ENCODE data around the gene ILF3.
"Not testable (repeated sequence)": the region's sequence is repeated elsewhere in the genome, so short reads cannot be mapped to it uniquely, and the experiment has no call there.

The ILF3 gene

GRCh38 chr19:10642473-10643171 lies 11.5 kb upstream of the ILF3 start:
- no peak for DNase-seq (ENCODE audit: extremely low read depth in 1 of 2, low read depth in 1 of 2)

DNA sequence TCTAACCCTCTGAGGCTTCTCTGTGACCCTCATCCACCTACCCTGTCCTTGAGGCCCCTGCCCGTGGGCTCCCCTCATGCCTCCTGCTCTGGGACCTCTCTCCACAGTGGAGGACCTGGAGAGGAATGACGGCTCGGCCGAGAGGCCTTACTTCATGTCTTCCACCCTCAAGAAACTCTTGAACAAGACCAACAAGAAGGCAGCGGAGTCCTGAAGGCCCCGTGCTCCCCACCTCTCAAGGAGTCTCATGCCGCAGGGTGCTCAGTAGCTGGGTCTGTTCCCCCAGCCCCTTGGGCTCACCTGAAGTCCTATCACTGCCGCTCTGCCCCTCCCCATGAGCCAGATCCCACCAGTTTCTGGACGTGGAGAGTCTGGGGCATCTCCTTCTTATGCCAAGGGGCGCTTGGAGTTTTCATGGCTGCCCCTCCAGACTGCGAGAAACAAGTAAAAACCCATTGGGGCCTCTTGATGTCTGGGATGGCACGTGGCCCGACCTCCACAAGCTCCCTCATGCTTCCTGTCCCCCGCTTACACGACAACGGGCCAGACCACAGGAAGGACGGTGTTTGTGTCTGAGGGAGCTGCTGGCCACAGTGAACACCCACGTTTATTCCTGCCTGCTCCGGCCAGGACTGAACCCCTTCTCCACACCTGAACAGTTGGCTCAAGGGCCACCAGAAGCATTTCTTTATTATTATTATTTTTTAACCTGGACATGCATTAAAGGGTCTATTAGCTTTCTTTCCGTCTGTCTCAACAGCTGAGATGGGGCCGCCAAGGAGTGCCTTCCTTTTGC lies 10.8 kb upstream of the ILF3 start:
- DNase-seq (ENCODE audit: extremely low read depth in 1 of 2, low read depth in 1 of 2) = no peak

GRCh38 chr19:10643968-10644259 lies 10.2 kb upstream of the ILF3 start:
- no peak for DNase-seq (ENCODE audit: extremely low read depth in 1 of 2, low read depth in 1 of 2)

DNA sequence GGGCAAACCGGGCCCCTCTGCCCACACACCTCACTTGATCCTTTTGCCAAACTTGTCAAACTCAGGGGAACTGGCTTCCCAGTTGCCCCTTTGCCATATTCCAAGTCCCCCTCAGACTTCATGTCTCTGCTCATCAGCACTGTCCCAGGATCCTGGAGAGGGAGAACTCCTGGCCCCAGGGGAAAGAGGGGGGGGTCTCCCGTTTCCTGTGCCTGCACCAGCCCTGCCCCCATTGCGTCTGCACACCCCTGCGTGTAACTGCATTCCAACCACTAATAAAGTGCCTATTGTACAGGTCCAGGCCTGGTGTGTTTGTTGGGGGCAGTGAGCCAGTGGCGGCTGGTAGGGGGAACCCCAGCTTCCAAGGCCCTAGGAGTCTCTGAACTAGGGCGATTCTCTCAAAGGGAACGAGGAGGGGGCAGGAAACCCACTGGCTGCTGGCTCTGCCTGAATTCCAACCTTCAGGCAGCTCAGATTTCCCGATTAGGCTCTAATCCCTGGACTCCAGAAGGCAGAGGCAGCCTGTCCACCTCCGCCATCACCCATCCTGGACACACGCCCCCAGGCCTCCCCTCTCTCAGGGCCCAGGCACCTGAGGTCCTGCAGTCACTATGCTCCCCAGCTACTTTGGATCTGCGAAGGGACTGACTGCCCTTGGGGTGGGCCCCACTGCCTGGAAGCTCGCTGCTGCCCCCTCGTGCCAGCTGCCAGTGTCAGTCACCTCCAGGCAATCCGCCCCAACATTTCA lies 9.7 kb upstream of the ILF3 start:
- peak; percentile 47 to 76 for DNase-seq (ENCODE audit: extremely low read depth in 1 of 2, low read depth in 1 of 2)

- no peak for DNase-seq (ENCODE audit: extremely low read depth in 1 of 2, low read depth in 1 of 2)
These were observed 7.5 kb upstream of the ILF3 start for GRCh38 chr19:10646456-10647159.

GRCh38 chr19:10648360-10648759 lies 5.8 kb upstream of the ILF3 start:
- DNase-seq (ENCODE audit: extremely low read depth in 1 of 2, low read depth in 1 of 2) = no peak

DNA sequence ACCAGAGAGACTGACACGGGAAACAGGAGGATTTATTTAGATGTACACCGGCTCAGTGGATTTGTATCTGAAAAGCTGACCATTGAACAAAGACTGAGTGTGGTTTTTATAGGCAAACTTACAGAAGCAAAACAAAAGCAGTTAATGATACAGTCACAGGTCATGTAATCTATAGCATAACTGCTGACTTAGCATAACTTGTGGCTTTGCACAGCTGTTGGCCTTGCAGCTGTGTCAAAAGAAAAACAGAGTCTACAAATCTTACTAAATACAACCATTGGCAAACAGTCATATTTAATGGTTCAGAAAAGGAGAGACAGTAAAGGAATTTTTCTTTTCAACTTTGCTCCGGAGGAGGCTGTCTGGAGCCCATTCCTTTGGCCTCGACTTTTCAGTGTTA lies 2.3 kb upstream of the ILF3 start:
- no peak for DNase-seq (ENCODE audit: extremely low read depth in 1 of 2, low read depth in 1 of 2)

GRCh38 chr19:10653482-10653731 lies 739 bp upstream of the ILF3 start:
- DNase-seq (ENCODE audit: extremely low read depth in 1 of 2, low read depth in 1 of 2) = no peak

- DNase-seq (ENCODE audit: extremely low read depth in 1 of 2, low read depth in 1 of 2) = peak in 1 of 2 donors; percentile 45
These were observed 687 bp downstream of the ILF3 start for GRCh38 chr19:10654610-10655456.

DNA sequence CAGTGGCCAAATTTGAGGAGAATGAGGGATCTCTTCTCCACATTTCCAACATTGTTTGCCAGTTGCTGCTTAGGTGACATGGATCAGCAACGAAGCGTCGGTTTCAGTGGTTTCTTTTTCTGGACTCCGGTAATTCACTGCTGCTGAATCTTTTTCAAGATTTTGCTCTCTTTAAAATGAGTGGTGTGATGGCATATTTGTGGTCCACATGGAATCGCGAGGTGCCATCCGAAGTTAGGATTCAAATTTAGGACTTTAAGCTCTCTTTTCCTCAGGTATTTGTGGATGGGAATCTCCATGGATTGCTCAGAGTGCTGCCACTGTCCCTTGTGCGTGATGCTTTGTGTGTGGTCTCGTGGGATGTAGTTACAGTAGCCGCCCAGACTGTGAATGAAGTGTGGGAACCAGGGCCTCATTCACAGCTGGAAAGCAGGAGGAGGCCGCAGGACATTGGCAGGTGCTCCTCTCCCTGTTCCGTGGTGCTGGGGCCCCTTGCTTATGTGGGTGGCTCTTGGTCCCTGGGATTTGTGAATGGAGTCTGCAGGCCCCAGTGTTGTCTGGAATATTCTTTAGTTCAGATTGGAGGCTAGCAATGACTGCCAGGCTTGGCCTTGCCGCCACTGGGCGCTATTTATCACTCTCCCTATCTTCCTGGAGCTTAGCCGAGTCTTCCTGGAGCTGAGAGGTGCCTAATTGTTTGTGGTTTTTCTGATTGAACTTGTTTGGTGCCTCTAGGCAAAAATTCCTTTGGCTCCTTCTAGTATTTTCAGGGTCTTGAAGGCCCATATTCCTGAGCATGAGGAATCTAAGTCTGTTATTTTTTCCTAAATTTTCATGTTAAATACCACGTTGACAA lies 1.5 kb downstream of the ILF3 start:
- no peak for DNase-seq (ENCODE audit: extremely low read depth in 1 of 2, low read depth in 1 of 2)

DNA sequence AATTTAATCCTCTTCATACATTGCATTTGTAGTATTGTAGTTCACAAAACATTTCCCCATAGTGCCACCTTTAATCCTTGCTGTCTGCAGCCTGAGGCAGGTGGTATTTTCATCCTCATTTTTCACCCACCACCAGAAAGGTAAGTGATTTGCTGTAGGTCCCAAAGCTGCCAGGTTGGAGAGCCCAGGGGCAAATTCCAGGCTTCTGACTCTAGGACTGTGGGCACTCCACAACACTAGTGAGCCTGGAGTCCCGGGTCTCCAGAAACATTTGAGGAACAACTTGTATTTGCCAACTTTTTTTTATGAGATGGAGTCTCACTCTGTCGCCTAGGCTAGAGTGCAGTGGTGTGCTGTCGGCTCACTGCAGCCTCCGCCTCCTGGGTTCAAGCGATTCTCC lies 6.2 kb downstream of the ILF3 start:
- DNase-seq (ENCODE audit: extremely low read depth in 1 of 2, low read depth in 1 of 2) = no peak

- DNase-seq (ENCODE audit: extremely low read depth in 1 of 2, low read depth in 1 of 2) = no peak
These were observed 7.8 kb downstream of the ILF3 start for GRCh38 chr19:10661946-10662345.

DNA sequence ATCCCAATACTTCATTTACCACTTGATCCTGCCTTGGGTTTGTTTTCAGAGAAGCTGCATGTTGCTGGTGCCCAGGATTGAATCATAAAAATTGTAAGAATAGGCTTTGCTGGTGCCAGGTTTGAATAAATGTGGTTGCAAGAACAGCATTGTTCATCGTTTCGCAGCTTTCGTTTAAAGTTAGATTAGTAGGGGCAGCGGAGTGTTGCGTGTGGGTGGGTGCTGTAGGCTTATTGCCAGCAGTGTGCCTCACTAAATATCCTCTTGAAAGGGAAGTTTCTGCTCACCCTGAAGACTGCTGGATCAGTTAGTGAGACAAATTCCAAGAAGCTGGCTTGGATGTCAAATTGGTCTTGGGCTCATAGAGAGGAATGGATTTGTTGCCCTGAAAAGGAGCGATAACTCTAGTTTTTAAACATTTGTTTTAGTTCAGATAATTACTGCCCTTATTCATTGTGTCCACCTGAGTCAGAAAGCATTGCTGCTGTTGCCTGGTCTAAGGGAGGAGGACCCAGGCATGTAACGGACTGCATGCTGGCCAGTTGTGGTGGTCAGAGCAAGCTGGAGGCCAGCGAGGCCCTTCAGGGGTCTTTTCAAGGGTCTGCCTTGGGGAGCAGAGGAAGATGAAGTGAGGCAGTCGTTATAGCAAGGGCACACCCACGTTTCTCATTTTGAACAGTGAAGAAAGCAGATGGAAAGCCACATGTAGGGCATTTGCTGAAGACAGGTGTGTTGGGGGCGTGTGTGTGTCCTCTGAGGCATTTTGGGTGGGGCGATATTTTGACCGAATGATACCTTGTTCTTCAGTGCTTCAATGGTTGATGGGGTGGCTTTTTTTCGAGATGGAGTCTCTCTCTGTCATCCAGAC lies 8.5 kb downstream of the ILF3 start:
- DNase-seq (ENCODE audit: extremely low read depth in 1 of 2, low read depth in 1 of 2) = no peak

- DNase-seq (ENCODE audit: extremely low read depth in 1 of 2, low read depth in 1 of 2) = not testable (repeated sequence)
These were observed 9.1 kb downstream of the ILF3 start for GRCh38 chr19:10663252-10663563.

DNA sequence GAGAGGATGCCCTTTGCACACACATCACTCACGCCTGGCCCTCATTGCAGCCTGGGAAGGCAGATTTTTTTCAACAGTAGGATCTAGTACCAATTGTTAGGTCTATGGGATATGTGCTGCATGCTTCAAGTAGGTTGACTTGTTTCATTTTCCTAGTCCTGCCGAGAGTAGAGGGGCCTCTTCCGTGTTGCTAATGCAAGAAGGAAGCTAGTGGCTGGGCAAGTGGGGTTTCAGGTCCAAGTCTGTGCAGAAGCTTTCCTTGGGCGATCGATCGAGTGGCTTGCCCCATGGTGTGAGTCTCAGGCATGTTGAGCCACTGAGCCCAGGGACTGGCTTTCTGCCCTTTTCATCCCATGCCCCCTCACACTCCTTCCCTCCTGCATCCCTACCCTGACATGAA lies 13.7 kb downstream of the ILF3 start:
- no peak for DNase-seq (ENCODE audit: extremely low read depth in 1 of 2, low read depth in 1 of 2)

DNA sequence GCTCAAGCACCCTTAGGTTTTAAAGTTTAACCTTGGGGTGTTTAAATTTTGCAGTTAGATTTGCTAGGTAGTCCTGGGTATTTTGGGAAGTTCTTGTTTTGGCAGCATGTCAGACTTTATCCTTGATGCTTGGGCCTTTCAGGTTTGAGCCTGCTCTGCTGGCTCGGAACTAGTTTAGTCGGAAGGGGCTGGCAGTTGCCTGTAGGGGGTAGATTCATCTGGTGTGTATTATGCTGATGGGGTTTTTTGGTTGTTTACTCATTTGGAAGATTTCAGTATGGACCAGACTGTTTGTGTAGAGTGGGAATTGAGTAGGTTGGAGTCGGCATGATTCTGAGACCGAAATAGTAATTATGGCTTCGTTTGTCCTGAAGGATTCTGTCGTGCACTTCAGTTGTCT lies 15.1 kb downstream of the ILF3 start:
- DNase-seq (ENCODE audit: extremely low read depth in 1 of 2, low read depth in 1 of 2) = no peak

GRCh38 chr19:10670182-10670581 lies 16.0 kb downstream of the ILF3 start:
- DNase-seq (ENCODE audit: extremely low read depth in 1 of 2, low read depth in 1 of 2) = no peak

DNA sequence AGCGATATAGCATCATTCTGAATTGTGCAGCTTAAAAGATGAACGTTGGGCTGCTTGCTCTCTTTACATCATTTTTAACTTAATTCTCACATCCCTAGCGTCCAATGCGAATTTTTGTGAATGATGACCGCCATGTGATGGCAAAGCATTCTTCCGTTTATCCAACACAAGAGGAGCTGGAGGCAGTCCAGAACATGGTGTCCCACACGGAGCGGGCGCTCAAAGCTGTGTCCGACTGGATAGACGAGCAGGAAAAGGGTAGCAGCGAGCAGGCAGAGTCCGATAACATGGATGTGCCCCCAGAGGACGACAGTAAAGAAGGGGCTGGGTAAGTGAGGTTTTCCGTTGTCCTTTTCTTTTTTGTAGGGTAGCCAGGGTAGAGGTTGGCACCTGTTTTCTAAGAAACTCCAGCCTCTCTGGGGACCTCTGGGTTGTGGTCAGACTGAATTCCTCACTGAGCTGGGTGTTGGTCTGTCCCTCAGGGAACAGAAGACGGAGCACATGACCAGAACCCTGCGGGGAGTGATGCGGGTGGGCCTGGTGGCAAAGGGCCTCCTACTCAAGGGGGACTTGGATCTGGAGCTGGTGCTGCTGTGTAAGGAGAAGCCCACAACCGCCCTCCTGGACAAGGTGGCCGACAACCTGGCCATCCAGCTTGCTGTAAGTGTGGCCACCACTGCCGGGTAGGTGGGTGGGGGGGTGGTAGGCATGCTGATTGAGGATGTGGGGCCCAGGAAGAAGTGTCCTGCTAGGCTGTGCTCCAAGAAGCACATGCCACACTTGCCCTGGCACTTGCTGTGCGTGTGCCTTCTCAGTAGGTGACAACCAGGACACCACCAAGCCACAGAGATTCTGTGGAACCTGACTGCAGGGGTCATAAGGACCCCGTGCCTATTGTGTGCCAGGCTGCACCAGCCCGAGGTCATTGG lies 17.0 kb downstream of the ILF3 start:
- no peak for DNase-seq (ENCODE audit: extremely low read depth in 1 of 2, low read depth in 1 of 2)

Measured in stimulated activated CD8-positive, alpha-beta memory T cell treated with anti-CD3 and anti-CD28 coated beads, Interleukin-7, amount 100 ng/mL, for 48 hours (primary cell).